Stimulated activated CD8-positive, alpha-beta memory T cell treated with anti-CD3 and anti-CD28 coated beads, Interleukin-7, amount 100 ng/mL, for 1 hour (primary cell): ENCODE data around the gene WHRN.

Source experiments
- DNase-seq, 2 donors: peaks; one replicate each; pipeline ENCODE4 v3.0.0-alpha.2; 2020; ENCODE audit warnings: low read depth in 2 of 2

The WHRN gene

DNA sequence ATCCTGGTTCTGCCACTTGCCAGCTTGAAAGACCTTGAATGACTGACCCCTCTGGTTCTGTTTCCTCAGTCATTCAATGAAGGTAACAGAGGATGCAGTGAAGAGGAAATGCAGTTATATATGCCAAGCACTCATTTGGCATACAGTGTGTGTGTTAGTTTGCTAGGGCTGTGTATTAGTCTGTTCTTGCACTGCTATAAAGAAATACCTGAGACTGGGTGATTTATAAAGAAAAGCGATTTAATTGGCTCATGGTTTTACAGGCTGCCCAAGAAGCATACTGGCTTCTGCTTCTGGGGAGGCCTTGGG lies 8.6 kb upstream of the WHRN start:
- DNase-seq: no peak

DNA sequence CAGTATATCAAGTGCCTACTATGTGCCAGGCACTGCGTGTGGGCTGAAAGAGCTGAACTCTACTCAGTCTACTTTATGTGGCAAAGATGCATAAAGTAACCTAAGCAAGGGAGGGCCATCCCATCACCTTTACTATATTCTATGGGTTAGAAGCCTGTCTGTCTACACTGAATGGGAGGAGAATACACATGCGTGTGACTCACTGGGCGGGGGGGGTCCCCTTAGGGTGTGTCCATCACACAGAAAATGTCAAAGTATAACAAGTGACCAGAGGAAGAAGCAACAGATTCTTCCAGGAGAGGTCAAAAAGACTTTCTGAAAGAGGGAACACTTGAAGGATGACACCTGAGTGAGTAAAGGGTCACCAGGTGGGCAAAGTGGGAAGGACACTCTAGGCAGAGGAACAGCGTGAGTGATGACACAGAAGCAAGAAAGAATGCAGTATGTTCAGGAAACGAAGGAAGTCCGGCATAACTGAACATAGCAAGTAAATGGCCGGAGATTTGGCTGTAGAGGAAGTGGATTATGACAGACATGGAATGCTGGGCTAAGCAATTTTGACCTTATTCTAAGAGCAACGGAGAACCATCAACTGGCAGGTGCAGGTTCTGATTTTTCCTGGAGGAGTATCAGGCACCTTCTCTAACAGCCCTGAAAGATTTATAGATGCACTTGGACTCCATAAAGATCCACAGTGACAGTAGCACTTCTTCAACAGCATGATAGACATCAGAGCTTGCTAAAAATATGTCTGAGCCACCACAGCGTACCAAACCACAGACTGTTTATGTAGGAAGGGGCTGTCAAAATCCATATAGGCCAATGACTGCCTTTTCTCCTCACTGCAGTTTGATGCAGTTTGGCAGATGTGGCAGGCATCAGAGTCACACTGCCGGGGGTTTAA lies 8.0 kb upstream of the WHRN start:
- no peak for DNase-seq

GRCh38 chr9:114511978-114512874 lies 7.0 kb upstream of the WHRN start:
- no peak for DNase-seq

DNA sequence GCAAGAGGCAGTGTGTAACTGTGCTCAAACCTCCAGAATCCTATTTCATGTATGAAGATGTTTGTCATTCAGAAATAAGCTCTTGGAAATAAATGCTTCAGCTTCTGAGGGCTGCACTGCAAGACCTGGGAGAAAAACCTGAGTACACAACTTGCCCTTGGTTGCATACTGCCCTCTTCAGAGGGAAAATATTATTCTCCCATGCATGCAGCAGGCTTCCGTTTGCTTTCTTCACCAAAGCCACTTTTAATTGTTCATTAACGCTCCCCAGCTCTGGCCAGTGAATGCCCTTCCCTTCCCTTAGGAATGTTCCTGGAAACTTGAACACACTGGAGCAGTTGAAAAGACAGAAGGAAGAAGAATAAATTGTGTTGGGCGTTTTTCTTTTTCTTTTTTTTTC lies 2.5 kb upstream of the WHRN start:
- DNase-seq: no peak

DNA sequence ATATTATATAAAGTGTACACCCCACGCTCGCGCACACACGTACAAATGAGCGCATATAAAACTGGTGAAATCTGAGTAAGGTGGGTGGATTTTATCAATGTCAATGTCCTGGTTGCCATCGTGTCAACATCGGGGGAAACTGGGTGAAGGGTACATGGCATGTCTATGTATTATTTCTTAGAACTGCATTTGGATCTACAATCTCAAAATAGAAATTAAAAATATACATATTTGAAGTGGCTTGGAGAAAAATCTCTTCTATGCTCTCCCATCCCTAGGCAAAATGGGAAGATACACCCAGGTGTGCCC lies 763 bp upstream of the WHRN start:
- DNase-seq: no peak

GRCh38 chr9:114504341-114505186 lies 709 bp downstream of the WHRN start:
- no peak for DNase-seq

- DNase-seq: no peak
Measured at GRCh38 chr9:114503522-114504340, 1.5 kb downstream of the WHRN start.

DNA sequence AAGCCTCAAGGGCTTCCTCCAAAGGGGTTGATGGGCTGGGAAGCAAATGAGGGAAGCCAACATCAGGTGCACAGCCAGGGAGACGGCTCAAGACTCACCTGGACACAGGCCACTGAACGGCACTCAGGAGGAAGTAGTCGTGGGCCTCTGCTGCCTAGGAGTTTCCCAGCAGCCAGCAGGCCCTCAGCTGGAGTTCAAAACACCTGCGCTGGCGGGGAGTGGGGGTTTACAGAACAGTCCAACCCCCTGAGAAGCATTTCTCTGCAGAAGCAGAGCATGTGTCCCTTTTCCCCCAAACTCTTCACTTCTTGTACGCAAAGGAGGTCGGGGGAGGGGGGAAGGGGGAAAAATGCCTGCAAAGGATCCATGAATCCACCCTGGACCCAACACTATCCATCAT lies 2.3 kb downstream of the WHRN start:
- DNase-seq: no peak

DNA sequence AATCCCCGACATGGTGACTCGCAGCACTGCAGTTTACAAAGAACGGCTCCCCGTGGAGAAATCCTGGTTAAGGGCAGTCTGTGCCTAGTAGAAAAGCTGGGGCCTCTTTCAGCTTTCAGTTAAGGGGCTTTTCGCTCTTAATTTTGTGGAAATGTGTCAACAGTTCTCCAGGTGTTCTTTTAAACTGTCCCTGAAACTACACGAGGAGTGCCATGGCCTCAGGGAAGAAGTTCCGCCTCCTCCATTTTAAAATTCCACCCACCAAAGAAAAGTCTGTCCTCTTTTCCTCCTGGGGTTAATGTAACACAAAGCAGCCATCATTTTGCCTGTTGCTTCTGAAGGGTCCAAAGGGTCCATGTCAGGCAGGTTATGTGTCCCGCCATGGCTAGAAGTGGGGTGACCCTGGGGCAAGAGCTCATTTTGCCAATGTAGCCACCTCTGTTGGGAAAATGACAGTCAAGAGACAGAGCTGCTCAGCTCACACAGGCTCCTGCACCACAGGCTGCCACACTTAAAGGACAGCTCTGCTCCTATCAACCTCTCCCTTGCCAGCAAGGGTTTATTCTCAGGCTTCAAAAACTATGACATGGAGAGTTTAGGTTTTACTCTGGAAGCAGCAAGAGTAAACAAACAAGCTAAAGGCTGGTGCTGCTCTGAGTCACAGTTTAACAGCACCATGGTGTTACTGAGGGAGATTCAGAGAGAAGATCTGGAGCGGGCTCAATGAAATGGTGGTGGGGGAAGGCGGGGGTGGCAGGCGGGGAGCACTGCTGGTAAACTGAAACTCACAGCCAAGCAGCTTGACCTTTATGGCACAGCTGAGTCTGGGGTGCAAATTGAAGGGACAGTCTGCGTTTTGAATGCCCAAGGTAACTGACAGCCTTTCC lies 3.2 kb downstream of the WHRN start:
- DNase-seq: no peak

DNA sequence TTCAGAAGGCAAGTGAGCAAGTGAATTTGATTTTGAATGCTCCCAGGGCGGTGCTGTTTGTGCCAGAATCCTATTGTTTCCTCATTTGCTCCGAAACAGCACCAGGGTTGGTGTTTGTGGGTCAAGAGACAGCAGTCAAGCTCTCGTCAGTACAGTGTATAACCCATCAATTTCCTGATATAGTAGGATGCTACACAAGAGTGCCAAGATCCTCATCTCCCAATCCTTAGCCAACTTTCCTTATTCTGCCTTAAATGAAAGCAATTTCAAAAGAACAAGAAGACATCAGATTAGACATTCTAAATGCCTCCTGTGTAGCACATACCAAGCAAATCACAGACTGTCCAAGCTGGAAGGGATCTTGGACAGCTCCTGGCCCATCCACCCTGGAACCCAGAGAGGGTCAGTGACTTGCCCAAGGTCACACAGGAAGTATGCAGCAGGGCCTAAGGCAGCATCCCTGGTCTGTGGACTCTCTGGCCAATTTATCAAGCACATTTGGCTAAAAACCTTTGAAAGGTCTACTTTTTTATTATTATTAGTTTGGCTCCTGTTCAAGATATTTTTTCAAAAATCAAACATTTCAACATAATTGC lies 4.5 kb downstream of the WHRN start:
- no peak for DNase-seq

DNA sequence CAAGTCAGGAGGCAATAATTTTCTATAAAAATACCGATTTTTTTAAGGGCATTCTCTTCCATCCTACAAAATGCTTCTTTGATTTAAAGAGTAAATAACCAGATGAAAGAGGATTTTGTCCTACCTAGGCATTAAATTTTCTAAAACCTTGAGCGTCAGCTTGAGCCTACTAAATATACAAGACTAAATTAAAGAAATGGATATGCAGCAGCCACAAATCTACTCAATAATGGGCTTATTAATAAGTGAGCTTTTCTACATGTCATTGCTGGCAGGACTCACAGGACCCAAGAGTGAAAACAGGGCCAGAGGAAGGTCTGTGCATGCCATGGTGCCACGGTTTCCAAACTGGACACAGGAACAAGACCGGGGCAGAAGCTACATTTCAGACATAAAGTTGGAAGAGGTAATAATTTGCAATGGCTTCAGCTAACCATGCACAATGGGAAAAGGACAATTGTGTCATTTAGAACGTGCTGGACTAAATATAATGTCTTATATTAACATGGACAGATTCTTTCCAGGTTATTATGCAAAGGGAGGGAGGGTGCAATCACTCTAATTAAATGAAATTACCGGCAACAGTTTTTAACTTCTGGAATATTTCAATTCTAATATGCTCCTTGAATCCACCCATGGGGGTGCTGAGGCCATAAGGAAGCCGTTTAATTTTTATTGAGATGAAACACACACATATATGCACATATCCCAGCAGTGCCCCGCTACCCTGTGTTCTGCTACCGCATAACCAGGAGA lies 5.2 kb downstream of the WHRN start:
- no peak for DNase-seq

DNA sequence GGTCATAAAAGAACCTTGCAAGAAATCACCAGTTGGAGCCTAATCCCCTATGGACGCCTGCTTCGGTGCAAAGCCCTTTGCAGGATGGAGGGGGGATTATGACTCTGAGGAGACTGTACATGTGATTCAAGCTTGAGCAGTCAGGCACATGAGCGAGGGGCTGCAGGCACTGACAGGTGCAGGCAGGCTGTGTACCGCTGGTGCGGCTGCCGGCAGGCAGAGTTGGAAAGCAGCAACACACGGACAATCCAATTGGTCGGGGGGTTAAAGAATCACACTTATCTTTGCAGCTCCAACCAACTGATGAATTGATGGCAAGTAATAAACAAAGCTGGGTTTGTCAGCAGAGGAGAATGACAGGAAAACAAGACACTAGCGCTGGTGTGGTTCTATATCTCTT lies 5.7 kb downstream of the WHRN start:
- DNase-seq: no peak

GRCh38 chr9:114497727-114498382 lies 7.4 kb downstream of the WHRN start:
- DNase-seq: no peak

DNA sequence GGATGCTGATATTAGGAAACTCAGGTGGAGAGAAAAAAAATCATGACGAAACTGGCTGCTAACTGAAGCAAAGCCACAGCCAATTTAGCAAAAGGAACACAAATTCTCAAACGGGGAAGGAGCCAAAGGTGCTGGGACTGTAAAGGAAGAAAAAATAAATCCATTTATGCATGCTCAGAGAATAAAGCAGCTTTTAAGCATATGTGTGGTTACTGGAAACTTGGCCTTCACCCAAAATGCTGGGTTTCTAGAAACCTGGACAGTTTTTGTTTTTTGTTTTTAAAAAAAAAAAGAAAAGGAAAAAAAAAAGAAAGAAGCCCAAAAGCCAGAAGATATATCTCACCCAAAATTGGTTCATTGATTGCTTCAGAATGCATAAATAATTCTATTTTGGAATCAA lies 8.0 kb downstream of the WHRN start:
- no peak for DNase-seq

GRCh38 chr9:114496011-114496410 lies 9.3 kb downstream of the WHRN start:
- DNase-seq: no peak

DNA sequence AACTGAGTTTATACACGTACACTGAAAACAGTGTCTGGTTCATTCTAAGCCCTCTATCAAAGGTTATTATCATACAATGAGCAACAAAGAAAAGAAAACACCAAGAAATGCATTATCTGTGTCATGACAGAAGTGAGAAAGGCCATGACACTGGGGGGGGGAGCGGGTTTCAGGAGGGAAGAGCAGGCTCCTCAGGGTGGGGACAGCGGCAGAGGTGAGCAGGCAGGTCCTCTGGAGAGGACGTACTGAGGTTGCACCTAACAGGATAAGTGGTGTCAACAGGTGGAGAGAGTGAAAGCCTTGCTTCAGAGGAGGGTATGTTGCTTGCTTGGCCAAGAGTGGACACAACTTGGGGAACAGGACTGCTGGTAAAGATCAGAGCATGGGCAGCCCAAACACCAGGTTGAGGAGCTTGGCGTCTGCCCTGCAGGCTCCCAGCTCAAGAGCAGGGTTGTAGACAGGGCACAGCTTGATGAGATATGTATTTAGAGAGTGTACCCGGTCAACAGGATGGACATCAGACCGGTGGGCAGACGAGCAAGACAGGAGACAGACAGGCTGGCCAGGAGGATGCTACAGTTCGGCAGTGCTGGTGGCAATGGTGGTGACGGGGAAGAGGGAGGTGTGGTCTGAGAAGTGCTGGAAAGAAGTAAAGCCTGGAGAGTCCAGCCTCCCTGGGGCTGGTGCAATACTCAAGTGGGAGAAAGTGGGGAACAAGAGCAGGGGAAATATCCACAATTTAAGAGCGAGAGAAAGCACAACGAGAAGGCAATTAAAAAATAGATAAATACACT lies 10.3 kb downstream of the WHRN start:
- no peak for DNase-seq

DNA sequence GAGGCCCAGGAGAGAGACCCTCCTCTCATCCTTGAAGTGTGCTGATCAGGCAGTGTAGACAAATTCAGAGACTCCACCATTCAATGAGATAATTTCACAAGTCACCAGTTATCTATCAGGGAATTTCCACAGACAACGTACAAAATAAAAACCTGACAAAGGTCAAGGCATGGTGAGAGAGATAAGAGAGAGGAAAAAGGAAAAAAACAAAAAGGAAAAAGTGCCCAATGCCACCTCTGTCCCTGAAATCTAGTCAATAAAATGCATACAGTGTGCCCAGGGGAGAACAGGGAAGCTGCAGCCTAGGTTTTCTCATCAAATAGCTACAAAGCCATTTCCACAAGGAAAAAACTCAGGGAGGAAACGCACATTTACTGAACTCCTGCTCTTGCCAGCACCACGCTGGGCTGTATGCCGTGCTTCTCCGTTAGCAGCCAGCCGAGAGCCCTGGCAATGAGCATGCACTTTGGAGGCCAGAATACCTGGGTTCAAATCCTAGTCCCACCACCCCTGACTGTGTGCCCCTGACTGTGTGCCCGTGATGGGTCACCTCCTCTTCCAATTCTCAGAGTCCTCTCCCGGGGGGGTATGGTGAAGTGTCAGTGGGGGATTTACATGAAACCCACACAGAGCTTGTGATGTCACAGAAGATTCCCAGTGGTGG lies 11.6 kb downstream of the WHRN start:
- DNase-seq: no peak
